Stimulated activated CD4-positive, alpha-beta T cell treated with anti-CD3 and anti-CD28 coated beads, Interleukin-1b, Interleukin-23, amount 100 ng/mL, for 48 hours (primary cell): ENCODE measurements around the gene GON4L.
"Not testable (repeated sequence)": the region's sequence is repeated elsewhere in the genome, so short reads cannot be mapped to it uniquely, and the experiment has no call there.

Experiments
- DNase-seq: peaks from one replicate; pipeline ENCODE4 v3.0.0-alpha.2; 2020

The GON4L gene

GRCh38 chr1:155856975-155857930, at the start of gene GON4L:
Gene GON4L, minus strand, starts transcription at chr1:155857214. Its CDS starts 3,434 bp downstream, at chr1:155853780.
- peak; percentile 90 for DNase-seq

GRCh38 chr1:155904261-155904660, 47.2 kb upstream of the GON4L start:
- DNase-seq, result no peak

GRCh38 chr1:155900161-155900560, 43.1 kb upstream of the GON4L start:
- DNase-seq, result no peak

- no peak for DNase-seq
These were observed 42.7 kb upstream of the GON4L start for GRCh38 chr1:155899683-155900082.

GRCh38 chr1:155898888-155899287, 41.9 kb upstream of the GON4L start:
- no peak for DNase-seq

GRCh38 chr1:155897746-155898145, 40.7 kb upstream of the GON4L start:
- no peak for DNase-seq

- not testable (repeated sequence) for DNase-seq
These were observed 39.5 kb upstream of the GON4L start for GRCh38 chr1:155896476-155896875.

- DNase-seq, result not testable (repeated sequence)
These were observed 38.6 kb upstream of the GON4L start for GRCh38 chr1:155895617-155896016.

GRCh38 chr1:155893389-155894142, 36.6 kb upstream of the GON4L start:
- no peak for DNase-seq

- DNase-seq, result no peak
These were observed 35.8 kb upstream of the GON4L start for GRCh38 chr1:155892796-155893195.

- DNase-seq, result no peak
These were observed 33.2 kb upstream of the GON4L start for GRCh38 chr1:155890251-155890650.

GRCh38 chr1:155889566-155889965, 32.6 kb upstream of the GON4L start:
- no peak for DNase-seq

GRCh38 chr1:155888481-155888880, 31.5 kb upstream of the GON4L start:
- no peak for DNase-seq

- no peak for DNase-seq
These were observed 28.0 kb upstream of the GON4L start for GRCh38 chr1:155884982-155885381.

GRCh38 chr1:155884031-155884960, 27.3 kb upstream of the GON4L start:
- no peak for DNase-seq

- no peak for DNase-seq
These were observed 25.8 kb upstream of the GON4L start for GRCh38 chr1:155882766-155883165.

GRCh38 chr1:155882235-155882634, 25.2 kb upstream of the GON4L start:
- no peak for DNase-seq

GRCh38 chr1:155880950-155881349, 23.9 kb upstream of the GON4L start:
- no peak for DNase-seq

GRCh38 chr1:155880251-155880650, 23.2 kb upstream of the GON4L start:
- no peak for DNase-seq

GRCh38 chr1:155877945-155878344, 20.9 kb upstream of the GON4L start:
- no peak for DNase-seq

- DNase-seq, result no peak
These were observed 16.8 kb upstream of the GON4L start for GRCh38 chr1:155873860-155874259.

- DNase-seq, result no peak
These were observed 15.5 kb upstream of the GON4L start for GRCh38 chr1:155872527-155872926.

- no peak for DNase-seq
These were observed 14.4 kb upstream of the GON4L start for GRCh38 chr1:155871390-155871789.
